Smooth muscle cell (in vitro differentiated cells): ENCODE data around the gene GMEB2. TPM values are rescaled to one million over a fixed set of nuclear protein-coding genes. Genes with fewer than 3 reads are reported as not detected.
"Not testable (repeated sequence)": the region's sequence is repeated elsewhere in the genome, so short reads cannot be mapped to it uniquely, and the experiment has no call there.

Experiments
- DNase-seq: peaks from one replicate; lab custom pipeline; 2025; ENCODE audit not compliant: unreplicated experiment; lab: John Stamatoyannopoulos, UW
- H2AFZ ChIP-seq: fragments of 200-600 bp; sonication (generic); 2 replicates; pipeline ENCODE4 v1.6.0; 2016; ENCODE audit warnings: antibody characterized with exemption, low read depth, mild to moderate bottlenecking
- H3F3A ChIP-seq: fragments of 200-600 bp; sonication (generic); 2 replicates; pipeline ENCODE4 v1.6.0; 2017; ENCODE audit warnings: antibody characterized with exemption, low read depth
- H3K27ac ChIP-seq: fragments of 200-600 bp; sonication (generic); 2 replicates; pipeline ENCODE4 v1.5.1; 2016; ENCODE audit warnings: low read depth, mild to moderate bottlenecking
- H3K27me3 ChIP-seq: fragments of 200-600 bp; sonication (generic); 2 replicates; pipeline ENCODE4 v1.6.1; 2016; ENCODE audit warnings: low read depth, mild to moderate bottlenecking
- H3K36me3 ChIP-seq: fragments of 200-600 bp; sonication (generic); 2 replicates; pipeline ENCODE4 v1.5.1; 2016; ENCODE audit warnings: low read depth
- H3K4me1 ChIP-seq: fragments of 200-600 bp; sonication (generic); 2 replicates; pipeline ENCODE4 v1.5.1; 2016; ENCODE audit warnings: low read depth
- H3K4me2 ChIP-seq: fragments of 200-600 bp; sonication (generic); 2 replicates; pipeline ENCODE4 v1.6.0; 2016; ENCODE audit warnings: mild to moderate bottlenecking
- H3K4me3 ChIP-seq: fragments of 200-600 bp; sonication (generic); 2 replicates; pipeline ENCODE4 v1.5.1; 2016; ENCODE audit warnings: mild to moderate bottlenecking
- H3K79me2 ChIP-seq: fragments of 200-600 bp; sonication (generic); 2 replicates; pipeline ENCODE4 v1.6.0; 2016; ENCODE audit warnings: low read depth, mild to moderate bottlenecking
- H3K9ac ChIP-seq: fragments of 200-600 bp; sonication (generic); 2 replicates; pipeline ENCODE4 v1.6.0; 2016; ENCODE audit warnings: low read depth
- H3K9me3 ChIP-seq: fragments of 200-600 bp; sonication (generic); replicated peaks from 2 replicates; pipeline ENCODE4 v1.5.1; 2016; ENCODE audit warnings: low read depth
- H4K20me1 ChIP-seq: fragments of 200-600 bp; sonication (generic); 2 replicates; pipeline ENCODE4 v1.6.0; 2016; ENCODE audit warnings: low read depth
- WGBS: methylation state at CpG from one replicate; pipeline ENCODE4 v1.1.7; 2016; ENCODE audit warnings: low lambda C conversion rate; 5-methylcytosine and 5-hydroxymethylcytosine counted together
- polyA plus RNA-seq: library from polyadenylated mRNA; unstranded; fragments of >200 nt; fragmentation: Nextera tagmentation; extraction: Ambion mirVana; gene quantifications from 2 replicates; pipeline ENCODE4 v1.2.1, GENCODE V29; 2016
- total RNA-seq: library from RNA; depleted of rRNA; stranded (reverse); fragments of >200 nt; gene quantifications from 2 replicates; pipeline ENCODE4 v1.2.3, GENCODE V29; 2014
- TF ChIP-seq, protein P1 (sequence below): fragments of 200-600 bp; sonication (generic); IDR thresholded peaks from 2 replicates; pipeline ENCODE4 v1.5.1; 2017; ENCODE audit warnings: borderline replicate concordance, mild to moderate bottlenecking, antibody characterized with exemption; ENCODE audit not compliant: insufficient read depth, poor library complexity, severe bottlenecking

GMEB2 gene
- total and polyA plus RNA-seq, 2 experiments from 2014 or later, result 8.9 to 11.3 TPM

DNA sequence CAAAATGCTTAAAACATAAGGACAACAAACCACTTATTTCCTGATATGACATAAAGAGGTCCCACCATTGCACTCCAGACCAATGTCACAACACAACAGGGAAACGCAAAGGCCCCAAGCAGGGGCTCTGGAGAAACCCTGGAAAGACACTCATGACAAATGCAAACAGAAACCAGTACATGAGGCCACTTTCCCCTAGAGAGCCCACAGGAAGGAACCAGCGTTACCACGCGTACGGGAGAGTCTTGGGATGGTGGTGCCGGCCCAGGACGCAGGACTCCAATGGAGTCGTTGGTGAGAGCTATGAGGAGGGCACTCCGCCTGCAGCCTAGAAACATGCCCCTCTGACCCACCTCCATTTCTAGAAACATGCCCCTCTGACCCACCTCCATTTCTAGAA is 20.2 kb downstream of the GMEB2 start:
- H3K36me3 ChIP-seq, result no peaks in the 10 kb centered on the region
- no peaks in the 10 kb centered on the region for H3F3A ChIP-seq
- TF ChIP-seq, protein P1, sequence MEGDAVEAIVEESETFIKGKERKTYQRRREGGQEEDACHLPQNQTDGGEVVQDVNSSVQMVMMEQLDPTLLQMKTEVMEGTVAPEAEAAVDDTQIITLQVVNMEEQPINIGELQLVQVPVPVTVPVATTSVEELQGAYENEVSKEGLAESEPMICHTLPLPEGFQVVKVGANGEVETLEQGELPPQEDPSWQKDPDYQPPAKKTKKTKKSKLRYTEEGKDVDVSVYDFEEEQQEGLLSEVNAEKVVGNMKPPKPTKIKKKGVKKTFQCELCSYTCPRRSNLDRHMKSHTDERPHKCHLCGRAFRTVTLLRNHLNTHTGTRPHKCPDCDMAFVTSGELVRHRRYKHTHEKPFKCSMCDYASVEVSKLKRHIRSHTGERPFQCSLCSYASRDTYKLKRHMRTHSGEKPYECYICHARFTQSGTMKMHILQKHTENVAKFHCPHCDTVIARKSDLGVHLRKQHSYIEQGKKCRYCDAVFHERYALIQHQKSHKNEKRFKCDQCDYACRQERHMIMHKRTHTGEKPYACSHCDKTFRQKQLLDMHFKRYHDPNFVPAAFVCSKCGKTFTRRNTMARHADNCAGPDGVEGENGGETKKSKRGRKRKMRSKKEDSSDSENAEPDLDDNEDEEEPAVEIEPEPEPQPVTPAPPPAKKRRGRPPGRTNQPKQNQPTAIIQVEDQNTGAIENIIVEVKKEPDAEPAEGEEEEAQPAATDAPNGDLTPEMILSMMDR, result no peak
- H3K9ac ChIP-seq, result no peak overlapping the region
- no peak overlapping the region for H3K27ac ChIP-seq
- H4K20me1 ChIP-seq, result peaks cover 48% of the 10 kb centered on the region
- H3K4me1 ChIP-seq, result no peaks in the 10 kb centered on the region
- H2AFZ ChIP-seq, result no peak overlapping the region
- H3K4me2 ChIP-seq, result no peak overlapping the region
- H3K79me2 ChIP-seq, result peaks cover 2% of the 10 kb centered on the region
- 98% methylated on average over 9 of the region's 9 CpGs for WGBS
- H3K27me3 ChIP-seq, result no peaks in the 10 kb centered on the region
- no peak overlapping the region for H3K4me3 ChIP-seq
- H3K9me3 ChIP-seq, result no peaks in the 10 kb centered on the region
- no peak for DNase-seq

DNA sequence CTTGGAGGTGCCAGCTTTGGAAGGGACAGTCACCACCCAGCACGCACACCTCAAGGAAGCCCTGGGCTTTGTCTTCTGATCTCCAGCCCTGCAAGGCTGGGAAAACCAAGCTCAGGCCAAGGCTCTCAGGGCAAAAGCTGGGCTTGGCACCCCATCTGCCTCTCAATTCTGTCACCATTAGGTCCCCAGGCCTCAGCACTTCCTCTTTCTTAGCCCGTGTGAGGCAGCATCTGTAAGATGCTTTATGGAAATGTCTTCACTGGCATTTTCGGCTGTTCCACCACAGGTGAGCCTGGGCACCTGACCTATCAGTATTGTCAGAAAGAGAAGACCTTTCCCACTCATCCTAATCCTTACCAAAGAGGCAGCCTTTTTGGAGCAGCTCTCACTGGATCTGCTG is 24.6 kb downstream of the GMEB2 start:
- Histone ChIP-seq H2AFZ (no peak overlapping the region), H3K79me2 (no peaks in the 10 kb centered on the region), H3K4me3 (no peak overlapping the region), H3K4me2 (no peak overlapping the region), H3F3A (no peaks in the 10 kb centered on the region), H3K27ac (no peak overlapping the region), H3K9ac (no peak overlapping the region), H3K36me3 (no peaks in the 10 kb centered on the region), H3K4me1 (no peaks in the 10 kb centered on the region), H3K27me3 (no peaks in the 10 kb centered on the region), H3K9me3 (no peaks in the 10 kb centered on the region), H4K20me1 (peaks cover 29% of the 10 kb centered on the region)
- 97% methylated on average over 3 of the region's 3 CpGs for WGBS
- DNase-seq, result no peak
- TF ChIP-seq, protein P1, result no peak

DNA sequence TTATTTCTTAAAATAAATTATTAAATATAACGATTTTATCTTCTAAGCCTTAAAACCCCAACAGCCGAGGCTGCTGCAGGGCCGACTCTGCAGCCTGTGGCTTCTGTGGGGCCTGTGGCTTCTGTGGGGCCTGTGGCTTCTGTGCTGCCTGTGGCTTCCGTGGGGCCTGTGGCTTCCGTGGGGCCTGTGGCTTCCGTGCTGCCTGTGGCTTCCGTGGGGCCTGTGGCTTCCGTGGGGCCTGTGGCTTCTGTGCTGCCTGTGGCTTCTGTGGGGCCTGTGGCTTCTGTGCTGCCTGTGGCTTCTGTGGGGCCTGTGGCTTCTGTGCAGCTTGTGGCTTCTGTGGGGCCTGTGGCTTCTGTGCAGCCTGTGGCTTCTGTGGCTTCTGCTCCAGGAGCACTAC is 25.2 kb downstream of the GMEB2 start:
- not testable (repeated sequence) for DNase-seq
- H4K20me1 ChIP-seq, result peaks cover 26% of the 10 kb centered on the region
- 86% methylated on average over 8 of the region's 8 CpGs for WGBS

DNA sequence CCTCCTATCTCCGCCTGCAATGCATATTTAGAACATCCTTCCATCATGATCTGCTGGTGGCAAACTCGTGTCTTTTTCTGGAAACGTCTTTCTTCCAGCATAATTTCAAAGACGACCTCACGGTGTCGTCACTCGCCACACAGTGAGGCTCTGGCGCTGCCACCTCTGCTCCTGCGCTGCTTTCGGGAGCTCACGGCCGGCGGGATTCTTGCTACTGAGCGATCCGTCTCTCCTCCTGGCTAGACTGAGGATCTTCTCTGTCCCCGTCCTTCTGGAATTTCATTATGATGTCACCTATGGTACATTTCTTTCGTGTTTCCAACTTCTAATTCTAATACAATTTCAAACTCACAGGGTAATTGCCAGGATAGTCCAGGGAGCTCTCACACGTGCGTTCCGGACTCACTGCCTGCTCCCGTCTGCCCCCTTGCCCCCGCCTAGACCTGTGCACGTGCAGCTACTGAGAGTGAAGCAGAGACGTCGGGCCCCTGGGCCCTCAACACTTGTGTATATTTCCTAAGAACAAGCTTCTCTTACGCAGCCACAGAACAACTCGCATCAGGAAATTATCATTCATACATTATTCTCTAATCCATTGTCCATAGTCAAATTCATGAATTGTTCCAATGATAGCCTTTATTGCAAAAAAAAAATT is 27.4 kb downstream of the GMEB2 start:
- WGBS, result 88% methylated on average over 27 of the region's 27 CpGs
- no peak for DNase-seq
- TF ChIP-seq, protein P1, result no peak

More for the DNA sequence above, 25.2 kb downstream of the GMEB2 start:
- H3K4me3 ChIP-seq, H3K79me2 ChIP-seq, H3K9ac ChIP-seq, H3K4me2 ChIP-seq, H3F3A ChIP-seq, H3K27ac ChIP-seq, H2AFZ ChIP-seq, H3K4me1 ChIP-seq, H3K36me3 ChIP-seq, H3K9me3 ChIP-seq, H3K27me3 ChIP-seq: not testable (repeated sequence)

More for the DNA sequence above, 27.4 kb downstream of the GMEB2 start:
- Histone ChIP-seq H2AFZ (no peak overlapping the region), H3K9ac (no peak overlapping the region), H3K27ac (no peak overlapping the region), H3K27me3 (no peaks in the 10 kb centered on the region), H3K36me3 (no peaks in the 10 kb centered on the region), H3K9me3 (no peaks in the 10 kb centered on the region), H3K4me3 (no peak overlapping the region), H4K20me1 (peaks cover 4% of the 10 kb centered on the region), H3K4me1 (no peaks in the 10 kb centered on the region), H3K79me2 (no peaks in the 10 kb centered on the region), H3F3A (no peaks in the 10 kb centered on the region), H3K4me2 (no peak overlapping the region)
